Activated CD4-positive, alpha-beta T cell treated with anti-CD3 and anti-CD28 coated beads for 24 hours (primary cell): ENCODE measurements around the gene CTNNA3.

Experiments used
- DNase-seq, 2 donors: peaks; one replicate each; pipeline ENCODE4 v3.0.0-alpha.2; 2020; ENCODE audit warnings: low read depth in 2 of 2

Gene CTNNA3

GRCh38 chr10:66755474-66755873 is 940.5 kb downstream of the CTNNA3 start:
- DNase-seq = no peak

- DNase-seq = no peak
Measured at GRCh38 chr10:66752714-66753113, 943.3 kb downstream of the CTNNA3 start.

GRCh38 chr10:66748217-66748616 is 947.8 kb downstream of the CTNNA3 start:
- DNase-seq = no peak

- no peak for DNase-seq
Measured at GRCh38 chr10:66747451-66747850, 948.5 kb downstream of the CTNNA3 start.

- DNase-seq = no peak
Measured at GRCh38 chr10:66746711-66747110, 949.3 kb downstream of the CTNNA3 start.

GRCh38 chr10:66746246-66746645 is 949.7 kb downstream of the CTNNA3 start:
- no peak for DNase-seq

GRCh38 chr10:66744915-66745314 is 951.1 kb downstream of the CTNNA3 start:
- no peak for DNase-seq

- DNase-seq = no peak
Measured at GRCh38 chr10:66737241-66737640, 958.8 kb downstream of the CTNNA3 start.

- no peak for DNase-seq
Measured at GRCh38 chr10:66723608-66724400, 972.2 kb downstream of the CTNNA3 start.

- DNase-seq = no peak
Measured at GRCh38 chr10:66719483-66719882, 976.5 kb downstream of the CTNNA3 start.

- DNase-seq = no peak
Measured at GRCh38 chr10:66717231-66717981, 978.6 kb downstream of the CTNNA3 start.

GRCh38 chr10:66714741-66715140 is 981.3 kb downstream of the CTNNA3 start:
- DNase-seq = no peak

GRCh38 chr10:66713387-66713786 is 982.6 kb downstream of the CTNNA3 start:
- no peak for DNase-seq

GRCh38 chr10:66698069-66698468 is 997.9 kb downstream of the CTNNA3 start:
- no peak for DNase-seq

GRCh38 chr10:66695046-66695445 is 1000.9 kb downstream of the CTNNA3 start:
- DNase-seq = no peak

GRCh38 chr10:66684581-66684980 is 1011.4 kb downstream of the CTNNA3 start:
- DNase-seq = no peak

- DNase-seq = no peak
Measured at GRCh38 chr10:66680886-66681285, 1015.1 kb downstream of the CTNNA3 start.

- no peak for DNase-seq
Measured at GRCh38 chr10:66678521-66678920, 1017.5 kb downstream of the CTNNA3 start.

GRCh38 chr10:66673071-66673470 is 1022.9 kb downstream of the CTNNA3 start:
- DNase-seq = no peak

- no peak for DNase-seq
Measured at GRCh38 chr10:66671562-66671961, 1024.4 kb downstream of the CTNNA3 start.

- DNase-seq = no peak
Measured at GRCh38 chr10:66671064-66671463, 1024.9 kb downstream of the CTNNA3 start.

GRCh38 chr10:66656499-66656898 is 1039.5 kb downstream of the CTNNA3 start:
- DNase-seq = no peak

GRCh38 chr10:66654861-66655260 is 1041.1 kb downstream of the CTNNA3 start:
- DNase-seq = no peak
